Mucosa of descending colon (tissue), 3 donors: ENCODE results near the gene GPN1. TPM values are rescaled to one million over a fixed set of nuclear protein-coding genes. Genes with fewer than 3 reads are reported as not detected.

Experiments used
- ATAC-seq: fragments of 200-7000 bp; cut with Tn5 transposase; one replicate; pipeline ENCODE4 v1.9.1; 2020; ENCODE audit warnings: mild to moderate bottlenecking, moderate library complexity
- DNase-seq, 3 donors: peaks; one replicate each; pipeline ENCODE4 v3.0.0-alpha.2; 2020
- H3K36me3 ChIP-seq: fragments of 200-600 bp; one replicate; pipeline ENCODE4 v1.8.0; 2021; ENCODE audit warnings: low read depth, mild to moderate bottlenecking
- H3K4me1 ChIP-seq: fragments of 200-600 bp; one replicate; pipeline ENCODE4 v1.8.0; 2021; ENCODE audit warnings: low read depth, mild to moderate bottlenecking
- H3K4me3 ChIP-seq: fragments of 200-600 bp; one replicate; pipeline ENCODE4 v1.8.0; 2021; ENCODE audit warnings: mild to moderate bottlenecking
- H3K9me3 ChIP-seq: fragments of 200-600 bp; one replicate; pipeline ENCODE4 v1.8.0; 2021; ENCODE audit warnings: mild to moderate bottlenecking
- intact Hi-C, 2 donors: fragments of 100-400 bp; cut with DNase I in 1 of 2; cut with micrococcal nuclease in 1 of 2; formaldehyde crosslinking; loops; one replicate each; pipeline versions ENCODE4 v1.11.0 to v1.11.1; 2022; cut with DNase I, micrococcal nuclease
- total RNA-seq, 3 donors: library from RNA; stranded (reverse); fragmentation: NEBNext Ultra II Directional in 2 of 3; extraction: Animal tissue kit (Norgen Biotek cat#: 25700) in 2 of 3; gene quantifications; one replicate each; pipeline versions ENCODE4 v1.2.1 to v1.2.4, GENCODE V29; 2021 to 2023
- TF ChIP-seq, protein P1 (sequence below): fragments of 200-600 bp; IDR thresholded peaks from one replicate; pipeline ENCODE4 v1.8.0; 2022; ENCODE audit warnings: antibody characterized with exemption, mild to moderate bottlenecking
- donor health status: DM: no; HTN: no; CAD: no; lungs with moderate emphysema.
- donor health status: DM: no; HTN: no; CAD: no.
- donor health status: DM: no; HTN: yes; CAD: no.

The GPN1 gene
- total RNA-seq, 3 donors from 2014 or later: 23.3 to 27.8 (median 25.2) TPM

DNA sequence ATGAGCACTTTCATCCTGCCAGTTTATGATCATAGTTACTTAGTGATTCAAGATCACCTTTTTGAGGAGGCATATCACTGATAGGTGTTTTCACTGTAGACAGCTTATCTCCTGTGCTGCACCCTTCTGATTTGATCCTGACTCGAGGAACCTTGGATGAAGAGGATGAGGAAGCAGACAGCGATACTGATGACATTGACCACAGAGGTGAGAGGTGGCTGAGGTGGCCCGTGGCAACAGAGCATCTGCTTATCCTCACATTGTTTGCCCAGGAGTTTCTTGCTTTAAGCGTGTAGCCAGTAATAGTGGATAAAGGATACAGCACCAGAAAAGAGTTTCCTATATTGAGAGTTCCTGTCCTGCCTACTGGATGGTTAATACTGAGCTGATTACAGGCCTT is 18.9 kb downstream of the GPN1 start:
- ATAC-seq (no peak), DNase-seq (no peak)
- TF ChIP-seq, protein P1, sequence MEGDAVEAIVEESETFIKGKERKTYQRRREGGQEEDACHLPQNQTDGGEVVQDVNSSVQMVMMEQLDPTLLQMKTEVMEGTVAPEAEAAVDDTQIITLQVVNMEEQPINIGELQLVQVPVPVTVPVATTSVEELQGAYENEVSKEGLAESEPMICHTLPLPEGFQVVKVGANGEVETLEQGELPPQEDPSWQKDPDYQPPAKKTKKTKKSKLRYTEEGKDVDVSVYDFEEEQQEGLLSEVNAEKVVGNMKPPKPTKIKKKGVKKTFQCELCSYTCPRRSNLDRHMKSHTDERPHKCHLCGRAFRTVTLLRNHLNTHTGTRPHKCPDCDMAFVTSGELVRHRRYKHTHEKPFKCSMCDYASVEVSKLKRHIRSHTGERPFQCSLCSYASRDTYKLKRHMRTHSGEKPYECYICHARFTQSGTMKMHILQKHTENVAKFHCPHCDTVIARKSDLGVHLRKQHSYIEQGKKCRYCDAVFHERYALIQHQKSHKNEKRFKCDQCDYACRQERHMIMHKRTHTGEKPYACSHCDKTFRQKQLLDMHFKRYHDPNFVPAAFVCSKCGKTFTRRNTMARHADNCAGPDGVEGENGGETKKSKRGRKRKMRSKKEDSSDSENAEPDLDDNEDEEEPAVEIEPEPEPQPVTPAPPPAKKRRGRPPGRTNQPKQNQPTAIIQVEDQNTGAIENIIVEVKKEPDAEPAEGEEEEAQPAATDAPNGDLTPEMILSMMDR: no peak
- no peaks in the 10 kb centered on the region for H3K4me1 ChIP-seq
- no peaks in the 10 kb centered on the region for H3K36me3 ChIP-seq
- no peaks in the 10 kb centered on the region for H3K9me3 ChIP-seq
- intact Hi-C loops: no loop called here
- no peak overlapping the region for H3K4me3 ChIP-seq

DNA sequence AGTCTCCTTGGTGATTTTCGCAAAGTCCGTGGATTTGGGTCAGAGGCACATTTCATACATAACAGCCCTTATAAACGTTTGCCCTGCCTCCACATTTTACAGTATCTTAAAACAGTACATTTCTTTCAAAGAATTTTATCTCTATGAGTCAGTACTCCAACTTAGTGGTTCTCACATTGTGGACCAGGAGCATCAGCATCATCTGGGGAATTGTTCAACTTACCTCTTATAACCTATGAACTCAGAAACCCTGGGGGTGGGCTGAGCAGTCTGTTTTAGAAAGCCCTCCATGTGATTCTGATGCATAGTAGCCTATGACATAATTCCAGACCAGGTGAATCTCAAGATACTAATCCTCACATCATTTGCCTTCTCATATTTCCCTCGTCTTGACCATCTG is 22.2 kb downstream of the GPN1 start:
- Histone ChIP-seq H3K9me3 (no peaks in the 10 kb centered on the region), H3K4me1 (no peaks in the 10 kb centered on the region), H3K4me3 (no peak overlapping the region), H3K36me3 (no peaks in the 10 kb centered on the region)
- intact Hi-C loops: no loop called here
- TF ChIP-seq, protein P1: no peak
- ATAC-seq (no peak), DNase-seq (no peak)

DNA sequence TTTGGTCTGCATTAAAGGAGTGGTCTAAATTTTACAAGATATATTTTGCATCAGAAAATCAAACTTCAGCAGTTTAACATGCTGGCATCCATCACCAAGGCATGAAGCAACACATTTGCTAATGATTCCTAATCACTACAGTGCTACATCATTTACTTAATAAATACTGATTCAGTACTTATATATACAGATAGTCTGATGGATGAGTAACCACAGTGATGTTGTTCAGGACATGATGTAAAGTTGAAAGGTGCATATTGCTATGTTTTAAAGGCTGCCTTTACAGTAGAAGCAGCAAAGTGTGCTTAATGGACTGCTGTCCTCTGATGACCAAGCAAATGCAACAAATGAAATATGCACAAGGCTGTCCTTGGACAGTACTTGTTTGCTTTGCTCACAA is 23.5 kb downstream of the GPN1 start:
- no peak overlapping the region for H3K4me3 ChIP-seq
- H3K9me3 ChIP-seq: no peaks in the 10 kb centered on the region
- intact Hi-C loops: no loop called here
- H3K36me3 ChIP-seq: no peaks in the 10 kb centered on the region
- no peak for ATAC-seq
- H3K4me1 ChIP-seq: no peaks in the 10 kb centered on the region
- no peak for DNase-seq
- TF ChIP-seq, protein P1: no peak

DNA sequence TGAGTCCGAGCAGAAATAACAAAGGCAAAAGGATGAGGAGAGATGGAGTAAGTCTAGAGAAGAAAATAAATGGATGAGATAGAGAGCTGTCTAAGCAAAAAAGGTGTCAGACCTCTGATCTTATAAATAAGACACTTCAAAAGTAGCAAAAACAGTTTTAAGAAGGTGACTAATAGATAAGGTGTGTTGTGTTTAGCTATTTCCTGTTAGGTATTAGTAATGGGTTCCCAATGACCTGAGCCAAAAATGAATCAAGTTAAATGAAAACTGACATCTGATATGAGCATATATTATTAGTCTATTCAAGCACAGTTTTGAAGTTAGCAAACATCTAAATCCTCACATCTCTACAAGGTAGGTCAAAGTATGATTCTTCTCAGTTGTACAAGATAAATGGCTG is 23.9 kb downstream of the GPN1 start:
- Histone ChIP-seq H3K4me3 (no peak overlapping the region), H3K4me1 (no peaks in the 10 kb centered on the region), H3K9me3 (no peaks in the 10 kb centered on the region), H3K36me3 (no peaks in the 10 kb centered on the region)
- DNase-seq (no peak), ATAC-seq (no peak)
- TF ChIP-seq, protein P1: no peak
- intact Hi-C loops: no loop called here

DNA sequence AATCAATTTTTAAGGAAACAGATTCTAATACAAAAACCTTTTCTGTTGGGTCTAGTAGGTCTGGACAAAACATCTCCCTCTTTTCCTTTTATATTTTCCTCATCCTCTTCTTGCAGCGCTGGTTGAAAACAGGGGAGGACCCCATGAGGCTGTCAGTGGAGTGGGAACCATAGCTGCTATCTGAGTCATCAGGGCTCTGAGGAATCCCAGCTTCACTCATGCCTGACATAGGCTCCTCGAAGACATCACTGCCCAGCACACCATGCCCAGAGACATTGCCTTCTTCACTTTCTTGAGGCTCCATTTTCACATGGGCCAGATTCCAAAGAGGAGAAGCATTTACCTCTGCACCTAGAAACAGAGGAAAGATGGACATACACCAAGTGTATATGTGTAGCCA is 24.5 kb downstream of the GPN1 start:
- ATAC-seq (no peak), DNase-seq (no peak)
- H3K4me3 ChIP-seq: no peak overlapping the region
- intact Hi-C loops: no loop called here
- H3K36me3 ChIP-seq: no peaks in the 10 kb centered on the region
- TF ChIP-seq, protein P1: no peak
- no peaks in the 10 kb centered on the region for H3K9me3 ChIP-seq
- no peaks in the 10 kb centered on the region for H3K4me1 ChIP-seq
